ENCODE measurements around the gene C1QTNF6.

Gene C1QTNF6

GRCh38 chr22:37179622-37180420 is 8.2 kb downstream of the C1QTNF6 start:
- DNase-seq (ENCODE audit: low read depth) = no peak

GRCh38 chr22:37179126-37179470 is 8.9 kb downstream of the C1QTNF6 start:
- DNase-seq (ENCODE audit: low read depth) = no peak
- no peak overlapping the region for H3K4me3 ChIP-seq (ENCODE audit: control insufficient read depth, low read depth, low read length)
- TF ChIP-seq, protein P1, sequence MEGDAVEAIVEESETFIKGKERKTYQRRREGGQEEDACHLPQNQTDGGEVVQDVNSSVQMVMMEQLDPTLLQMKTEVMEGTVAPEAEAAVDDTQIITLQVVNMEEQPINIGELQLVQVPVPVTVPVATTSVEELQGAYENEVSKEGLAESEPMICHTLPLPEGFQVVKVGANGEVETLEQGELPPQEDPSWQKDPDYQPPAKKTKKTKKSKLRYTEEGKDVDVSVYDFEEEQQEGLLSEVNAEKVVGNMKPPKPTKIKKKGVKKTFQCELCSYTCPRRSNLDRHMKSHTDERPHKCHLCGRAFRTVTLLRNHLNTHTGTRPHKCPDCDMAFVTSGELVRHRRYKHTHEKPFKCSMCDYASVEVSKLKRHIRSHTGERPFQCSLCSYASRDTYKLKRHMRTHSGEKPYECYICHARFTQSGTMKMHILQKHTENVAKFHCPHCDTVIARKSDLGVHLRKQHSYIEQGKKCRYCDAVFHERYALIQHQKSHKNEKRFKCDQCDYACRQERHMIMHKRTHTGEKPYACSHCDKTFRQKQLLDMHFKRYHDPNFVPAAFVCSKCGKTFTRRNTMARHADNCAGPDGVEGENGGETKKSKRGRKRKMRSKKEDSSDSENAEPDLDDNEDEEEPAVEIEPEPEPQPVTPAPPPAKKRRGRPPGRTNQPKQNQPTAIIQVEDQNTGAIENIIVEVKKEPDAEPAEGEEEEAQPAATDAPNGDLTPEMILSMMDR (IDR thresholded peaks at IDR 0.05; ENCODE audit: control insufficient read depth, insufficient read depth, low read depth, low read length, missing control alignments) = no peak

More at GRCh38 chr22:37179622-37180420, 8.2 kb downstream of the C1QTNF6 start:
- H3K4me3 ChIP-seq (ENCODE audit: control insufficient read depth, low read depth, low read length) = no peak overlapping the region
- TF ChIP-seq, protein P1 (IDR thresholded peaks at IDR 0.05; ENCODE audit: control insufficient read depth, insufficient read depth, low read depth, low read length, missing control alignments) = no peak

DNA sequence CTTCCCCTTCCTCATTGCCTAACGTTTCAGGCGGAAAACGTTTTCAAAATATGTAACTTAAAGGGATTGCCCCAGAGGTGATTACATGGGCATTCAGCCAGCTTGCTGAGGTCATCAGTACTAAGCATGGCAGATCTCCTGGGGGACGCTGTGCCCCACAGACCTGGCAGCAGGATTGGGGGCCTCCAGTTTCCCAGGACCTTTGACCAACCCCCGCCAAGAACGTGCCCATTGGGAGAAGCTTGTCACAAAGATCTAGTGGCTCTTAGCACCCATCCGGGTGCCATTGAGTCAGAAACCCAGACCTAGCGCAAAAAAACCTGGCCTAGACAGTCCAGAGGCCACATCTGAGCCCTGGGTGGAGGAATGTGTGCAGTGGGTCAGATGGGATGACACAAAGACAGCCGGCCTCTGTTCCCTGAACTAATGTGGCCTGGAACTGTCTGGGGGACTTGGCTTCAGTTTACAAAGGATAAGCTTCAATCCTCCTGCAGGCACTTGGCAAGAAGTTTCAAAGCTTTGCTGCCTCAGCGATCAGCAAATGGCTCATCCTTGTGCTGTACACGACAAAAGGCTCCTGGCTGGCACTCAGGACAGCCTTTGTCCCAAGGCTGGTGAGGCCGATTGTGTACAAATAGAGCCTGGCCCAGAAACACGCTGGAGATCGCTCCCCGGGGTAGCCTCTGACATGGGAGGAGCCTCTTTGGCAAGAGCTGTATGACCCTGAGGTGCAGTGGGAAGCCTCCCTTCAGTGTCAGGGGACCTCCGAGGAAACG is 9.5 kb downstream of the C1QTNF6 start:
- no peak for DNase-seq (ENCODE audit: low read depth)
- H3K4me3 ChIP-seq (ENCODE audit: control insufficient read depth, low read depth, low read length) = no peak overlapping the region
- TF ChIP-seq, protein P1 (IDR thresholded peaks at IDR 0.05; ENCODE audit: control insufficient read depth, insufficient read depth, low read depth, low read length, missing control alignments) = no peak

GRCh38 chr22:37177755-37178154 is 10.3 kb downstream of the C1QTNF6 start:
- no peak for DNase-seq (ENCODE audit: low read depth)
- TF ChIP-seq, protein P1 (IDR thresholded peaks at IDR 0.05; ENCODE audit: control insufficient read depth, insufficient read depth, low read depth, low read length, missing control alignments) = no peak
- no peak overlapping the region for H3K4me3 ChIP-seq (ENCODE audit: control insufficient read depth, low read depth, low read length)

DNA sequence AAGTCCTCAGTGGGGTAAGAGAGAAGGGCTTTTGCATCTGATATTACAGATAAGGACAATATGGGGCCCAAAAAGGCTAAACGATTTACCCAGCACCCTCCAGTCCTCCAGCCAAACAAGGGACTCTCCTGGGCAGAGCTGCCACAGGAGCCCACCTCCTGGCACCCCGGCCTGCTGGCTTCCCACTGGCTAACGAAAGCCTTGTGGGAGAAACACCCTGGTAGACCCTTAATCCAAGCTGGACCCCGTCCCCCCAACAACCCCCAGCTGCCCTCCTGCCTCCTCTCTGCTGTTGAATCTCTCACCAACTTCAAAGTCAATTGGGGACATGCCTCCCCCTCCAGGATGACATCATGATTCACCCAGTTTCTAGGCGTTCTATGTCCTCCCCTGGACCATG is 10.8 kb downstream of the C1QTNF6 start:
- no peak for DNase-seq (ENCODE audit: low read depth)

DNA sequence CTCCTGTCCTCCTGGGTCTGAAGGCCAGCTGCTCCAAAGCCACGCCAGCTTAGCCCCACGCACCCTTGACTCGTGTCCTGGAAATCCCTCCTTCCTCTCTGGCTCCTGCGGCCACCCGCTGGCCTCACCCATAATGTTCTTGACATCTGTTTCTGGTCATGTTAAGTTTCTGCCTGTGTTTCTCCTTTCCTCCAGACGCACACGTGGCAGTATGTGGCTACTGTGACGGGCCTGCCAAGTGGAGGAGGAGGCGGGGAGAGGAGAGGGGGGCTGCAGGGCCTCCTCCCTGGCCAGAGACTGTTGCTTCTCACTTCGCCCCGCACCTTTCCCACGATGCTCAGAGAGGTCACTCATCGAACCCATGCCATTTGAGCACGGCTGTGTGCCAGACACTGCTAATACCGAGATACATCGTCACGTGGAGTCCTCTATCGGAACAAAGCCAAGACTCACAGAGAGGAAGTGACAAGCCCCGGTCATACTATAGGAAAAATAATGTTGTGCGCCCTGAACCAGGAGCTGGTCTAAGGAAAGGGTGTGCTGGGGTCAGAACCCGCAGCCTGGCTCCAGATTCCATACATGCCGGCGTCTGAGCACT is 11.5 kb downstream of the C1QTNF6 start:
- no peak overlapping the region for H3K4me3 ChIP-seq (ENCODE audit: control insufficient read depth, low read depth, low read length)
- TF ChIP-seq, protein P1 (IDR thresholded peaks at IDR 0.05; ENCODE audit: control insufficient read depth, insufficient read depth, low read depth, low read length, missing control alignments) = no peak
- peak; percentile 71 for DNase-seq (ENCODE audit: low read depth)

More for the DNA sequence above, 10.8 kb downstream of the C1QTNF6 start:
- no peak overlapping the region for H3K4me3 ChIP-seq (ENCODE audit: control insufficient read depth, low read depth, low read length)
- TF ChIP-seq, protein P1 (IDR thresholded peaks at IDR 0.05; ENCODE audit: control insufficient read depth, insufficient read depth, low read depth, low read length, missing control alignments) = no peak
